GM12873 (cell line): Measurements from ENCODE around the gene ADA.

ENCODE experiments used
- TF ChIP-seq, protein P1 (sequence below): IDR thresholded peaks from 2 replicates; pipeline ENCODE4 v1.5.1; 2012; ENCODE audit warnings: low read depth, mild to moderate bottlenecking, moderate library complexity, low read length, control low read depth; ENCODE audit not compliant: insufficient read depth; ENCODE audit errors: missing control alignments

ADA gene

GRCh38 chr20:44684047-44684967 is 32.8 kb upstream of the ADA start:
- TF ChIP-seq, protein P1, sequence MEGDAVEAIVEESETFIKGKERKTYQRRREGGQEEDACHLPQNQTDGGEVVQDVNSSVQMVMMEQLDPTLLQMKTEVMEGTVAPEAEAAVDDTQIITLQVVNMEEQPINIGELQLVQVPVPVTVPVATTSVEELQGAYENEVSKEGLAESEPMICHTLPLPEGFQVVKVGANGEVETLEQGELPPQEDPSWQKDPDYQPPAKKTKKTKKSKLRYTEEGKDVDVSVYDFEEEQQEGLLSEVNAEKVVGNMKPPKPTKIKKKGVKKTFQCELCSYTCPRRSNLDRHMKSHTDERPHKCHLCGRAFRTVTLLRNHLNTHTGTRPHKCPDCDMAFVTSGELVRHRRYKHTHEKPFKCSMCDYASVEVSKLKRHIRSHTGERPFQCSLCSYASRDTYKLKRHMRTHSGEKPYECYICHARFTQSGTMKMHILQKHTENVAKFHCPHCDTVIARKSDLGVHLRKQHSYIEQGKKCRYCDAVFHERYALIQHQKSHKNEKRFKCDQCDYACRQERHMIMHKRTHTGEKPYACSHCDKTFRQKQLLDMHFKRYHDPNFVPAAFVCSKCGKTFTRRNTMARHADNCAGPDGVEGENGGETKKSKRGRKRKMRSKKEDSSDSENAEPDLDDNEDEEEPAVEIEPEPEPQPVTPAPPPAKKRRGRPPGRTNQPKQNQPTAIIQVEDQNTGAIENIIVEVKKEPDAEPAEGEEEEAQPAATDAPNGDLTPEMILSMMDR = no peak

DNA sequence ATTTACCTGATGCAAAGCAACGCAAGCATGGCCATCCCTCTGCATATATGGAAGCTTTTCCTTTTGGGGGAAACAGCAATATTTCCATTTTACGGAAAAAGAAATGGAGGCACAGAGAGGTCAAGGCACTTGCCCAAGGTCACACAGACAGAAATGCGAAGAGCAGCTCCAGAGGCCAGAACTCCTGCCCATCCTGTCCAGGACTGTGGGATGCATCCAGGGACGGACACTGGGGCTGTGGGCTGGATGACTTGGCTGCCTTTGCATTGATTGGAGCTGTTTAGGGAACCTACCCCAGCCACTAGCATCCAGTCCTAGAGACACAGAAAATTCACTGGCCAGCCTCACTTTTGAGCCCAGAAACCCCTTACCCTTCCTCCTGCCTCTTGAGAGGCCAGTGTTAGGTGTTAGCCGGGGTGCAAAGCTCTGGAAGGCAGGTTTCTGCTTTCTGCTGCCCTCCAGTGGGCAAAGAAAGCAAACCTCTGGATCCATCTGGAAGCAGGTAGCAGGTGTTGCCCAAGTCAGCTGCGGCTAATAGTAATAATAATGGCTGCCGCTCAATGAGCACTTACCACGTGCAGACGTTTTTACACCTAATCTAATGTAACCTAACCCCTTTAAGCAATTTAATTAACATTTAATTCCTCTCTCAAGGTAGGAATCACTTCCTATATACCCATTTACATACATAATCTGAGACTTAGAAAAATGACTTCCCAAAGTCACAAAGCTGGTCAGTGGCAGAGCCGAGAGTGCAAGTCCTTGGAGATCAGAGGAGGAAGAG is 32.0 kb upstream of the ADA start:
- TF ChIP-seq, protein P1 = peak; percentile 83

- TF ChIP-seq, protein P1 = no peak
These were observed 30.5 kb upstream of the ADA start for GRCh38 chr20:44681796-44682566.

DNA sequence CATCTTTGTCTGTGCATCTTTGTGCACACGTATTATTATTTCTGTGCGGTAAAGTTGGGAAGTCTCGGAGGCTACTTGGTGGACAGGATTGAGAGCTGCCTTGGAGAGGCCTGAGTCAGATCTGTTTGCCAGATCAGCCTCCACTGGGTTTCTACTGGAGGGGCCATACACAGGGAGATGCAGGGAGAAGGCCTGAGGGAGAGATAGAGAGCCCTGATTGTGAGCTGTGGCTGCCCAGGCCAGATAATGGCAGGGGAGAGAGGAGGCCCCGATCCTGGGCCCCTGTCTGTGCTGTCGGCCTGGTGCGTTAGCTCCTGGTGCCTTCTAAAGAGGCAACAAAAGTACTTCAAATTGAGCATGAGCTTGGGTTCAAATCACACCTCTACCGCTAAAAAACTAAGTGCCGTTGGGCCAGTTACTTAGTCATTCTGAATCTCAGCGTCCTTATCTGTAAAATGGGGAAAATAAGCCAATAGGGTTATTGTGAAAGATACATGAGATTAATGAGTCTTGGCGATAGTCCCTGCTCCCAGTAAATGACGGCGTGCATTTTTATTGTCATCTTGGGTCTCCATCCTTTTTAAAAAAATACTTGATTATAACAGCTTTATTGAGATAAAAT is 27.6 kb upstream of the ADA start:
- TF ChIP-seq, protein P1 = no peak

DNA sequence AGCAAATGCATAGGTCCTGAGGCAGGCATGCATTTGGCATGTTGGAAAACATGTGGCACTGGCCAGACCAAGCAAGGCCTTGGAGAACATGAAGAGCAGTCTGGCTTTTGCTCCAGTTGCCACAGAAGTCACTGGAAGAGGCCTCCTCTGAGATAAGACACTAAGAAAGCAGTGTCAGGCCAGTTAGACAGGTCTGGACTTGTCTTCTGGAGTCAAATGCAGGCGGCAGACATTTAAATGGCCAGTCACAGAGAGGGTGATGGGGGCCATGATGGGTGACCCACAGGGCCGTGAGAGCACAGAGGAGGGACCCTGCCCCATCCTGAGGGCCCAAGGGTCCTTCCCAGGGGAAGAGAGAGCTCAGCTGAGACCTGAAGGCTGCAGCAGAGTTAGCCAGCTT is 26.7 kb upstream of the ADA start:
- TF ChIP-seq, protein P1 = no peak

DNA sequence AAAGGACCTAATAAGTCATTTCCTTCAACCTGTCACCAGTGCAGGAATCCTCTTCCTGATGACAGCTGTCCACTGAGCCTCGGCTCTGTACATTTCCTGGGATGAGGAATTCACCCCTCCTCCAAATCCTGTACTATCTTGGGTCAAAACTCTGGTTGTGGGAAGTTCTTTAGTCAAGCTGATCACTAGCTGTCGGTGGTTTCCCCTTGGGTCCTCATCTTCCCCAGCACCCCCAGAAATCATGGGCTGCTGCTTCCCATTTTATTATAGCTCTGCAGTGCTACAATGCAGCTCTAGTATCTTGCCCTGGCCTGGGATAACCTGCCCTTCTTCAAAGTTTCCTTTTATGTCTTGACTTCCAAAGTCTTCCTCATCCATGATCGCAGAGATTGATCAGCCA is 14.6 kb upstream of the ADA start:
- TF ChIP-seq, protein P1 = no peak
